NOMO-1 treated with DMSO at 0.1 percent for 48 hours (cell line): ENCODE measurements around the gene ECT2L.

Experiments used
- DNase-seq: peaks from one replicate; lab custom pipeline; 2025; ENCODE audit not compliant: unreplicated experiment; lab: John Stamatoyannopoulos, UW

The ECT2L gene

DNA sequence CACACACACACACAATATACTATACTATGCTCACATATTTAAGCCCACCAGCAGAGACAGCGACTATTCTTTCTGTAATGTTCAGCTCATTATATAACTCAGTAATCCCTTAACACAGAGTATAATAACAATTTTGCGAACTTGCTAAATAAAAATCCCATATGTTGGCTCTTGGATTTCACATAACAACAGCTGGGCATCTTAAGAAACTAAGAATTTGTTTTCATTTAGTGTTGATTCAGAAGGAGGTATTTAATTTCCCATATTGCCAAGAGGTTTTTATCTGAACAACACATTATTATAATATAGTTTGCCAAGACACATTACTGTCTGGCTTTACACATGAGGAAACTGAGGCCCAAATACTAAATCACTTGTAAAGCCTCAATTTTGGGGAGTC lies 7.4 kb downstream of the ECT2L start:
- no peak for DNase-seq

DNA sequence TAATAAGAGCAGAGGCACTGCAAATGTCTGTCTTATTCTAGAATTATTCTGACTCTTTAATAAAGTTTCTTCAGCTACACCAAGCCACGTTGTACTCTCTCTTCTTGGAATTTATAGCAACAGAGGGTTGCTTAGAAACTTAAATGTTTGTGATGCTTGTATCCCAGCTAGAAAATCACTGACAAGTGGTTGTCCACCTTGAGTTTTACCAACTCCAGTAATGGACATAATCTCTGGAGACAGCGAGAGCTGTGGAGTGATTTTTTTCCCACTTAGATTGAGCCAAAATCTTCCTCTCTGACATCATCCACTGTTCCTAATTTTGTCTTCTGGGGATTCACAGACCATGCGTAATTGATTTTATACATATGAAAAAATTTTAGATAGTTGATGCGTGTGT lies 8.0 kb downstream of the ECT2L start:
- no peak for DNase-seq

DNA sequence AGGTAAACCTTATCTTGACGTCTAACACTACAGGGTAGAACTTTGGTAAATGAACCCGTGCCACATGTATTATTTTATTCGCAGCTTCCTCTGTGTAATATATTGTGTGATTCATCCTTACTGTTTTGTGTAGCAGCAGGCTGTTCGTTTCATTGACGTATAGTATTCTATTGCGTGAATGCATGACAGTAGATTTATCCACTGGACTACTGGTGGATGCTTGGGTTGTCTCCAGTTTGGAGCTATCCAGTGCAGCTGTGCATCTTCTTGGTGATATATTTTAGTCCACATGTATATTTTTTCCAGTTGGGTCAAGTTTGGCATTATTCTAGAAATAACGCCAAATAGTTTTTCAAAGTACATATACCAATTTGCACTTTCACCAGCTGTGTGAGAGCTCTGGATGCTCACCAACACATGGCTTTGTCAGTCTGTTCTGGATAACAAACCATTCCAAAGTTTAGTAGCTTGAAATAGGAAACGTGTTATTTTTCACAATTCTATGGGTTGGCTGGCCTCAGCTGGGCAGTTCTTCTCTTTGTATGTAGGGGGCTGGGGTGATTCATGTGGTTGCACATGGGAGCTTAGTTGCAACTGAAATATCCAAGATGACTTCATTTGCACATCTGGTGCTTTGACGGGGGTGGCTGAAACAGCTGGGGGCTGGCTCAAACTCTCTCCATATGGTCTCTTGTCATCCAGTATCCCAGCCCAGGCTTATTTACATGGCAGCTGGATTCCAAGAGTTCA lies 9.3 kb downstream of the ECT2L start:
- no peak for DNase-seq

DNA sequence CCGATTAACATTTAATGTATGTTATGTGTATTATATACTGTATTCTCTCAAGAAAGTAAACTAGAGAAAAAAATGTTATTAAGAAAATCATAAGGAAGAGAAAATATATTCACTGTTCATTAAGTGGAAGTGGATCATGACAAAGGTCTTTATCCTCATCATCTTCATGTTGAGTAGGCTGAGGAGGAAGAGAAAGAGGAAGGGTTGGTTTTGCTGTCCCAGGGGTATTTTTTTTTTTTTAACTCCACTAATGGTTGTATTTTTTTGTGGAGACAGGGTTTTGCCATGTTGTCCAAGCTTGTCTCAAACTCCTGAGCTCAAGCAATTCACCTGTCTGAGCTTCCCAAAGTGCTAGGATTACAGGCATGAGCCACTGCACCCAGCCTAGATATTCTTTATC lies 11.0 kb downstream of the ECT2L start:
- peak; percentile 45 for DNase-seq

DNA sequence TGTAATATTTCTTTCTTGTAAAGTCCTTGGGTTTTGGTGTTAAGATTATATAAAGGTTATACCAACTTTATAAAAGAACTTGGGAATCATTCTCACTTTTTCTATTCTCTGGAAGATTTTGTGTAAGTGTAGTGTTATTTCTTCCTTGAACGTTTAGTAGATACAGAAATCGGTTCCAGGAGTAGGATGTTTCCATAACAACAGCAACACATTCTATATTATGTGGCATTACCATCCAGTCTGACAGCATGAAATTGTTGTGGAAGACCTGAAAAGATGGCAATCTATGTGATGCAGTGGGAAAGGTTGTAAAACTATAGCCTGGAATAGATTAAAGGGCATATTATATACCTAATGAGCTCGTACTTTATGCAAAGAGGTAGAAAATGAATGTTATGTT lies 13.8 kb downstream of the ECT2L start:
- DNase-seq: no peak

DNA sequence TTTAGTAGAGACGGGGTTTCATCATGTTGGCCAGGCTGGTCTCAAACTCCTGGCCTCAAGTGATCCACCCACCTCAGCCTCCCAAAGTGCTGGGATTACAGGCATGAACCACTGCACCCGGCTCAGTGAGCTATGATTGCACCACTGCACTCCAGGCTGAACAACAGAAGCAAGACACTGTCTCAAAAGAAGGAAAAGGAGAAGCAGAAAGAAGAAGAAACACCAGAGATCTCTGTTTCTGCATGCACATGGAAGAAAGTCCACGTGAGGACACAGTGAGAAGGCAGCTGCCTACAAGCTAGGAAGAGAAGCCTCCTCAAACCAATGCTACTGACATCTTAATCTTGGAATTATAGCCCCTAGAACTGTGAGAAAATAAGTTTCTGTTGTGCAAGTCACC lies 16.0 kb downstream of the ECT2L start:
- peak; percentile 70 for DNase-seq

DNA sequence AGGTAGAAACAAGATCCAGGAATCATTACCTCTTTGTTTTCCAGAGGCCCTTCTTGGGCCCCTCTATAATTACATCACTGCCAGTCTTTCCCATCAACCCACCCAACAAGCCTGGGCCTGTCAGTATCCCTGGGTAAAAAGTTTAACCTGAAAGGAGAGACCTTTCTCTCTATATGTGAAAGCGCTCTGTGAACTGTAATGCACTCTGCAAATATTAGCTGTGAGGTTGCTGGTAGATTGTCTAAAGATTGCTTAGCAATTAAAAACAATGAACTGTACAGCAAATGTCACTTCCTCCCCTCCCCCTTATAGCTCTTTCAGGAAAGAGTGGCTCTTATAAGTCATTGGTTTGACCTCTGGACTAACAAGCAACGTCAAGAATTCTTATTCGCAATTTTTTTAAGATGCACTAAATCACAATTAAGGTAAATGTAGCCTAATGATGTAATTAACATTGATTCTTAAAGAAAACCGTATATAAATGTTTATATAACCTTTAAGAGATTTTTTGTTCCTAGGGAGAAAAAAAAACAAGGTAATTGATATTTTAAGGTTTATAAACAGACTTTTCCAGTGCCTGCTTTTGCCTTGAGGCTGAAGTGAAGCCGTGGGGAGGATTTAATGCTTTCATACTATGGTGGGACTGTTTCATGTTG lies 18.4 kb downstream of the ECT2L start:
- no peak for DNase-seq

DNA sequence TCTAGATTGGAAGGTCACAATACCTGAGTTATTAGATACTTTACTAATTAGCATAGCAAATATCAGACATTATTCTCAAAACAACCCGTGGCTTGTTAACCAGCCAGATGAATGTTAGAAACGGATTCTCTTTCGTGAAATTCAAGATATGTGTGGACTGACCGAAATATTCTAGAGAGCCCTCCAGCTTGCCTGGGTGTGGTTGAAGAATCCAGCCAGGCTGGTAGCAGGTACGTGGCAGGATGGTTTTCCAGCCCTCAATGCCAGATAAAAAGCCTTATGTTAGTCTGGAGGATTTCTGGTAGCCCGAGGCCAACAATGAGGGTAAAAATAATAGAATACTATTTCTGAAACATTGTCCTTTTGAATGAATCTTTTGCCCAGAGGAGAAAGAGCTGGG lies 19.3 kb downstream of the ECT2L start:
- DNase-seq: no peak

DNA sequence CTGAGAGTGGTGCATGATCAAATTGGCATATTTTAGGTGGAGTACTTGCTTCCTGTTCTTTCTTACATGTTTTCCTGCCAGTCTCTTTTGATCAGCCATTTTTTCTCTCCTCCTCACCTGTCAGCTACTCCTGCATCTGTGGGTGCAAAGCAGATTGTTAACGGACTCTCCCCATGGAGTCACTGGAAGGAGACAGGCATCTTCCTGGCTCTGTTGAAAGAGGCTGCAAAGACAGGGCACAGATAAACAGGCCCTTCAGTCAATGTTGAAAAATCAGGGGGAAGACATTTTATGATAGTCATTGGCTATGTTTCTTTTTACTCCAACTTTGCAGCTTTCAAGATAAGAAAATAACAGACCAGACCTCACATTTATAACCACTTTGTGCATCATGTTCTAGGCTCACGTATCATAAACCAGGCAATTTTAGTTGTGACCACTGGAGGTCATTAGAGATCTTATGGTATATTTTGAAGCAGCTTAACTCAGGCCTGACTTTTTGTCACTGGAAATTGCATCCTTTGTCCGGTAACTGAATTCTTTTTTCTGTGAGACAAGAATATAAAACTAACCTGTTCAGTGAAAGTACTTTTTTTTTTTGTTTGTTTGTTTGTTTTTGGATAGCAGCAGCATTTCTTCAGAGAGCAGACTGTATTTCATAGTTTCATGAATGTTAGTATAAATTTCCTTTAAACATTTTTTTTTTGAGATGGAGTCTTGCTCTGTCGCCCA lies 20.1 kb downstream of the ECT2L start:
- peak; percentile 58 for DNase-seq

DNA sequence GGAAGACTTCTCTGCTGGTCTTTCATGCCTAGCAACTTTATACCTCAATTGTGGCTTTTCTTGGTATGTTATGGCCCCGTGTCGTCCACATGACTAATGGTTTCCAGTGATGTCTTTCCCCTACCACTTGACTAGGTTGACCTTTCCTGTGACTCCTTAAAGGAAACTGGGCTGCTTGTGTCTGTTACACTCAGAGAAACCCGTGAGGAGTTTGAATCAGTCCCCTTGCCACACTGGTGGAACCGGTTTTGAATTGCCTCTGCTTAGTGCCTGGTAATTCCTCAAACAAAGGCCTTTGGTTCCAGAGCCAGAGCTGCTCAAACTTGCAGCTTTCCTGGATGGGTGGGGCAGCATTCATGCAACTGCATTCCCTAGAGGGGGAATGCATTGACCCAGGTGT lies 21.9 kb downstream of the ECT2L start:
- DNase-seq: no peak

DNA sequence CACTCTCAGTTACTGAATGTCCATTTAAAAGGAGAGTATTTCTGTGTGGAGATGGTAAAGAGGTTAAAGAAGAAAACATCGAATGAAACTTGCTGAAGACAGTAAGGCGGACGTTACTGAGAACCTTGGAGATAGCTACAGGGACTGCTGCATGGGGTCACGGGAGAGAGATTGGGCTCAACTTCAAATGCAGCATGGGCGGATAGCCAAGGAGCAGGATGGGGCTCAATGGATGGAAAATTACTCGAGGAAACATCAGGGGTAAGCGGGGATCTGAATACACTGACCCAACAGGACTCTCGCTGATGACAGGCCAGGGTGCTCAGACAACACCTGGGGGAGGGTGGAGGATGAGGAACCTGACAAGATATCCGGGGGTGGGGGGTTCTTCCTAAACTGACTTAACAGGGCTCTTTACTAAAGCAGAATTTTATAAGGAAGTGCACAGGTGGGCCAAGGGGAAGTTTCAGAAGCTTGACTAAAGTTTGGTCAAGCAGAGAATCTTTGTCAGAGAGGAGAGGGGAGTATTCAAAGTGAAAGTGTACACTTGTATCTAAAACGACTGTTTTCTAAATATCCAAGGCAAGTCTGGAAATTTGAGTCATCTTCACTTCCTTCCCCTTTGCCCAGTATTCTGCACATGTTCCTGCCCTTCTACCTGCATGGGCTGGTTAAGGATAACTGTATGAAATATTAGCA lies 22.8 kb downstream of the ECT2L start:
- DNase-seq: peak; percentile 29

DNA sequence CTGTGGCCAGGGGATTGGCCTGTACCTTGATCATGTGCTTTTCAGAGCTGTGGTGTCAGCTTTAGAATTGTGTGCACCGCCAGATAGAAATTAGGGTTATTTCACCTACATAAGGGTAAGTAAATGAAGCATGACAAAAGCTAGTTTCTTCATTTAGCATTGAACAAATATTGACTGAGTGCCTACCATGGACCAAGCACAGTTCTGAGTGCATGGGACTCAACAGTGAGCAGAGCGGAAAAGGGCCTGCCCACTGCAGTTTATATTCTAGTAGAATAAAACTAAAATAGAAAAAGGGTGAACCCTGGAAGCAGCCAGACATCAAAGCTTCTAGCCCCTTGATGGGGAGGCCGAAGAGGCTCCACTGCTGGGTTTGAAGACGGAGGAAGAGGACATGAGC lies 25.6 kb downstream of the ECT2L start:
- no peak for DNase-seq

DNA sequence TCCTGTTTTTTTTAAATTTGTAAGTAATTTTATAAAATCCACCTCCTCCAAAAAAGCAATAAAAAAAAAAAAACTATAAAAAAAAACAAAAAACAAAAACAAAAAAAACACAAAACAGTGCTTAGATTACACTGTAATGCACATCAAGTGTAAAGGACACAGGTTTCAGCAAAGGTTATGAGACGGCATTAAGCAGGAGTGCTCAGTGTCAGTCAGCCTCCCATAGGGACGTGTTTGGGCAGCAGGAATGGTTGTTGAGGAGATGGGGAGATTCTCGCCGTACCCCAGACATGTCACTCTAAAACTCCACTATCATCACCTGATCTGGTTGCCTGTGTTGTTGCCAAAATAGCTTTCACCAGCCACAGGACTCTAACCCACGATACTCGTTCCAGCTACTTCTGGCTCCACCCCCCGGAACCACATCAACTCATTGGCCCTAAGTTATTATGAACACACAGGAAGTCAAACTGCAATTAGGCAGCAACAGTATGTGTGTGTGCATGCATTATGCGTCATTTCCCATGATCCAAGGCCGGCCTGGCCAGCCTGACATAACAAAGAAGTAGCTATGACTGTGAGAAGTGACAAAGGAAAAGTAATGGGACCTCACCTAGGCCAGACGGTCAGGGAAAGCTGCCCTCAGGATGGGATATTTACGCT lies 28.7 kb downstream of the ECT2L start:
- DNase-seq: no peak

DNA sequence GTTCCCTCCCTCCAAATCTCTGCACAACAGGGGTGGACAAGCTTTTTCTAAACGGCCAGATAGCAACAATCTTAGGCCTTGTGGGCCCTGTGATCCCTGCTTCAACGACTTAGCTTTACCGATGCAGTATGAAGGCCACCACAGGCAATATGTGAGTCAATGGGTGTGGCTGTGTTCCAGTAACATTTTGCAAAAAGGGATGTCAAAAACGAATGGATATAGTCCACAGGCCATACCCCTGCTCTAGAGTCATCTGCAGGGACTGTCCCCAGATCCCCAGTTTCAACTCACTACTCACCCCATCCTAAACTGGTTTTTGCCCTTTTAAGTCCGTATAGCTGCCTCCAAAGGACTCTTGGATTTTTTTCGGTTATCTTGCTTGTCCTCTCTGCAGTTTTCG lies 34.4 kb downstream of the ECT2L start:
- DNase-seq: no peak

DNA sequence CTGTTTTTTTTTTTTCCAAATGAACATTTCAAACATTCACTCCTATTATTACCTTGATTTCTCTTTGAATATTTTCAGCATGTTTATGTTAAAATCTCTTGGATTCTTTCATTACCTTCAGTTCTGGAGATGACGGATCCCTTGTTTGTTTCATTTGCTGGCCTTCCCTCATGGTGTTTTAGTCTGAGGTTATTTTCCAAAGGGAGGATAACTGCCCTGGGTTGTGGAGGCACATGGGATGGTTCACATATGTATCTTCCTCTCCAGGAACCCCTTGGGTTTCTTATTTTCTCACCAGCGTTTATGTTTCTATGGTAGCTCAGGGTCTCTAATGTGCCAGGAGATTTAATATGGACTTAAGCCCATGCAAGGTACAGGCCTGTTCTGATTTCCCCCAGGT lies 36.3 kb downstream of the ECT2L start:
- DNase-seq: no peak

DNA sequence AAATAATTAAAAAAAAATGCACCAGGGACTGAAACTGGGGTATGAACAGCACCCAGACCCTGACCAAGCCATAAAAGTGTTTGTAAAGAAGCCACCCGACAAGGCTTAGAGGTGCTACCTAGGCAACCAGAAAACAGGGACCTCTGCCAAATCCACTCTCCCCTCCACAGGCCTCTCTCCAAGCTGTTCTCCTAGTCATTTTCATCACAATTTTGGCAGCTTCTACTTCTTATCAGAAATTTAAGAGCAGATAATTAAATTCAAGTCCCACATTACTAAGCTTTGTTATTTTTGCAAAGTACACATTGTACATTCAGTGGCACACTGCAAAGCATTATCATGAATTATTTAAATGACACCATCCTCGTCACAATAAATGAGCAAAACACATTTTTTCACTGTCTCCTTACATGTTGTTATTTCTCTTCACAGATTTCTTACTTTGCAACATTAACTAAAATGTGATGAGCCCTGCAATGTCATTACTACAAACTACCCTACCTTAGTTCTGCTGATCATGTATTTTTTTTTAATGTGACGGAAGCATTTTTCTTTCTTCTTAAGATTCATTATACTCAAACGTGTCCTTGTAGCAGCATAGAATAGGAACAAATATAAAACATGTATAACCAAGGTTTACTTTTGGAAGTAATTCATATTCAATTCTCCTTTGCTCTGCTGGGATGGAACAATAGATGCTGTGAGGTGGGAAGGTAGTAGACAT lies 38.1 kb downstream of the ECT2L start:
- no peak for DNase-seq

DNA sequence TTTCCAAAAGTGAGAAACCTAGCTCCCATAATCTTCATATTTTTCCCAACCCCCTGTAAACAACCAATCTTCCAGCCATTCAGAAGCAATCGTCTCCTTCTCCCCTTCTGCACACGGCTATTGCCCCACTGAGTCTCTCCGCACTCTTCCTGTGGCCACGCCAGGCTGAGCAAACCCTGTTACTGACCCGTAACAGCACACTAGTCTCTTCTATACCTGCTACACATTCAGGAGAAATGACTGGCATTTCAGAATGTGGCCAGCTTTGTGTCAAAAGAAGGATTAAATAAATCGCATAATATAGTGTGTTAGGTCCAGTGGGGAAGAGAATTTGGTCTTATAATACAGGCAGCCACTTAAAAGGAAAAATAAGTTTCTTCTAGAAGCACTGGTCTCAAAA lies 41.4 kb downstream of the ECT2L start:
- no peak for DNase-seq

DNA sequence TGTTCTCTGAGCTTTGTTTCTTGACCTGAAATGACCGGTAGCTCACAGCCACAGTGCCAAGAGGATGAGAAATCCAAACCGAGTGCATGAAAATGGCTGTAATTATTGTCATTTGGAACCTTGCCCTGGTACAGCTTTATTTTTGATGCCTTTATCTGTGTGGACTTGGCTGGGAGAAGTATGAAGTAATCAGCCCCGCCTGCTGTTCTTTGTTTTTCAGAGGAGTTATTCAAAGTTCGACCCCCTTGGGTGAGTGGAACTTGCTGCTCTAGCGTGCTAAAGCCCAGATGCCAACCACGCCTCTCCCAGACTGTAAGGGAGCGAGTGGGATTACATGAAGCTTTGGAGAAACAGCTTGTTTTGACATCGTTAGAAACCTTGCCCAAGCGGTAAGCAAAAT lies 48.3 kb downstream of the ECT2L start:
- DNase-seq: no peak

DNA sequence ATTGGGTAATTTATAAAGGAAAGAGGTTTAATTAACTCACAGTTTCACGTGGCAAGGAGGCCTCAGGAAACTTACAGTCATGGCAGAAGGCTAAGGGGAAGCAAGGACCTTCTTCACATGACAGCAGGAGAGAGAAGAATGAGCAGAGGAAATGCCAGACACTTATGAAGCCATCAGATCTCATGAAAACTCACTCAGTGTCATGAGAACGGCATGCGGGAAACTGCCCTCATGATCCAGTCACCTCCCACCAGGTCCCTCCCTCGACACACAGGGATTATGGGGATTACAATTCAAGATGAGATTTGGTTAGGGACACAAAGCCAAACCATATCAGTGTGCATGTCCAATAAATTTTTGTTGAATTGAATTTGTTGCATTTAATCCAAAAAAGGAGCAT lies 52.0 kb downstream of the ECT2L start:
- no peak for DNase-seq

DNA sequence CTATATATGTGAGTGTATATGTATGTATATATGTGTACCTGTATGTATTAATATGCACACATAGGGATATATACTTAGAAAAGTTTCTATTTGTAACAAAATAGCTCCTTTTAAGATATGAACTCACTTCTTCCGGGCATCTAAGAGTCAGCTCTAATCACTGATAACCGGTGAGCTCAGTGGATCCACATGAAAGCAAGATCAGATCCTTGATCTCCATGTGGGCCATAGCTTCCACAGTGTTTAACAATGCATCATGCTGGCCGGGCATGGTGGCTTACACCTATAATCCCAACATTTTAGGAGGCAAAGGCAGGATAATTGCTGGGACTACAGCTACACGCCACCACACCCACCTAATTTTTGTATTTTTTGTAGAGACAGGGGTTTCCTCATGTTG lies 52.6 kb downstream of the ECT2L start:
- DNase-seq: no peak

DNA sequence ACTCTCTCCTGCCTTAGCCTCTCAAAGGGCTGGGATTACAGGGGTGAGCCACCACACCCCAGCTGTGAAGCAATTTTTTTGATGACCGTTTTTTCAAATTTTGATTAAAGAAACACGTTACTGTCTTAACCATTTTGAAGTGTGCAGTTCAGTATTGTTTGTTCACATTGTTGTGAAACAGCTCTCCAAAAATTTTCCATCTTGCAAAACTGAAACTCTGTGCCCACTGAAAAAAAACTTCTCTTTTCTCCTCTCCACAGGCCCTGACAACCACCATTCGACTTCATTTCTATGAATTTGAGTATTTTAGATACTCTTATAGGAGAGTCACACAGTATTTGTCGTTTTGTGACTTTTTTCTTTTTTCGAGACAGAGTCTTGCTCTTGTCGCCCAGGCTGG lies 53.9 kb downstream of the ECT2L start:
- peak; percentile 68 for DNase-seq
